H9 (cell line): ENCODE results near the gene DMAC2L. TPM values are rescaled to one million over a fixed set of nuclear protein-coding genes. Genes with fewer than 3 reads are reported as not detected.

Source experiments
- DNase-seq: peaks from one replicate; pipeline ENCODE4 v3.0.0-alpha.2; 2017
- H2AFZ ChIP-seq: one replicate; pipeline ENCODE4 v1.6.1; 2013; ENCODE audit warnings: mild to moderate bottlenecking, low read length, control low read depth, moderate library complexity
- H2AK5ac ChIP-seq: 2 replicates; pipeline ENCODE4 v1.6.1; 2013; ENCODE audit warnings: low read length, control low read depth, mixed read lengths; ENCODE audit not compliant: insufficient read length
- H2BK120ac ChIP-seq: one replicate; pipeline ENCODE4 v1.6.1; 2013; ENCODE audit warnings: low read depth, mild to moderate bottlenecking, low read length, control low read depth, inconsistent platforms; ENCODE audit not compliant: poor library complexity, severe bottlenecking
- H2BK12ac ChIP-seq: 2 replicates; pipeline ENCODE4 v1.6.1; 2013; ENCODE audit warnings: low read length, control low read depth, mixed read lengths, low read depth; ENCODE audit not compliant: insufficient read length
- H2BK15ac ChIP-seq: 2 replicates; pipeline ENCODE4 v1.6.1; 2013; ENCODE audit warnings: low read depth, low read length, control low read depth
- H2BK20ac ChIP-seq: one replicate; pipeline ENCODE4 v1.6.1; 2013; ENCODE audit warnings: low read depth, mild to moderate bottlenecking, low read length, control low read depth, inconsistent platforms; ENCODE audit not compliant: poor library complexity, severe bottlenecking
- H2BK5ac ChIP-seq: 2 replicates; pipeline ENCODE4 v1.6.1; 2013; ENCODE audit warnings: low read length, control low read depth, mixed read lengths; ENCODE audit not compliant: insufficient read length
- H3K14ac ChIP-seq: 2 replicates; pipeline ENCODE4 v1.6.1; 2013; ENCODE audit warnings: low read length, control low read depth; ENCODE audit not compliant: insufficient read depth
- H3K18ac ChIP-seq: 2 replicates; pipeline ENCODE4 v1.6.1; 2013; ENCODE audit warnings: low read depth, mild to moderate bottlenecking, mixed read lengths, low read length, control low read depth; ENCODE audit not compliant: insufficient read length
- H3K23ac ChIP-seq: 2 replicates; pipeline ENCODE4 v1.6.1; 2013; ENCODE audit warnings: low read length, control low read depth, mixed read lengths, low read depth; ENCODE audit not compliant: insufficient read length
- H3K23me2 ChIP-seq: 2 replicates; pipeline ENCODE4 v1.6.1; 2013; ENCODE audit warnings: low read depth, mild to moderate bottlenecking, mixed read lengths, low read length, control low read depth; ENCODE audit not compliant: insufficient read length, poor library complexity, severe bottlenecking
- H3K27ac ChIP-seq: 2 replicates; pipeline ENCODE4 v1.5.1; 2013; ENCODE audit warnings: low read length, control low read depth, mixed read lengths, low read depth; ENCODE audit not compliant: insufficient read length
- H3K27me3 ChIP-seq: 2 replicates; pipeline ENCODE4 v1.6.1; 2013; ENCODE audit warnings: low read length, control low read depth, inconsistent platforms; ENCODE audit not compliant: insufficient read depth
- H3K4ac ChIP-seq: 2 replicates; pipeline ENCODE4 v1.6.1; 2013; ENCODE audit warnings: low read depth, mild to moderate bottlenecking, control low read depth, inconsistent platforms, low read length, moderate library complexity
- H3K4me1 ChIP-seq: 2 replicates; pipeline ENCODE4 v1.6.1; 2013; ENCODE audit warnings: low read length, control low read depth, inconsistent platforms; ENCODE audit not compliant: insufficient read depth
- H3K4me2 ChIP-seq: 2 replicates; pipeline ENCODE4 v1.6.1; 2013; ENCODE audit warnings: low read length, control low read depth, mixed read lengths; ENCODE audit not compliant: insufficient read length, insufficient read depth
- H3K56ac ChIP-seq: 2 replicates; pipeline ENCODE4 v1.6.1; 2013; ENCODE audit warnings: low read depth, mild to moderate bottlenecking, mixed read lengths, low read length, control low read depth; ENCODE audit not compliant: insufficient read length
- H3K79me1 ChIP-seq: 2 replicates; pipeline ENCODE4 v1.6.1; 2013; ENCODE audit warnings: low read depth, mild to moderate bottlenecking, moderate library complexity, low read length, control low read depth, inconsistent platforms; ENCODE audit not compliant: insufficient read depth, poor library complexity, severe bottlenecking
- H3K79me2 ChIP-seq: 2 replicates; pipeline ENCODE4 v1.6.1; 2013; ENCODE audit warnings: low read length, control low read depth, inconsistent platforms; ENCODE audit not compliant: insufficient read depth
- H3K9ac ChIP-seq: 2 replicates; pipeline ENCODE4 v1.6.1; 2013; ENCODE audit warnings: low read length, control low read depth, mixed read lengths; ENCODE audit not compliant: insufficient read length; ENCODE audit errors: extremely low read depth
- H3K9me3 ChIP-seq: one replicate; pipeline ENCODE4 v1.6.1; 2013; ENCODE audit warnings: low read depth, low read length, inconsistent platforms; ENCODE audit not compliant: control insufficient read depth
- H3T11ph ChIP-seq: one replicate; pipeline ENCODE4 v1.6.1; 2013; ENCODE audit warnings: mild to moderate bottlenecking, low read length, control low read depth, inconsistent platforms
- H4K20me1 ChIP-seq: one replicate; pipeline ENCODE4 v1.6.1; 2013; ENCODE audit not compliant: control insufficient read depth, insufficient read length, insufficient read depth
- H4K5ac ChIP-seq: 2 replicates; pipeline ENCODE4 v1.6.1; 2013; ENCODE audit warnings: low read depth, mild to moderate bottlenecking, mixed read lengths, low read length, control low read depth; ENCODE audit not compliant: insufficient read length
- H4K8ac ChIP-seq: replicated peaks from 2 replicates; pipeline ENCODE4 v1.6.1; 2013; ENCODE audit warnings: low read length, control low read depth, mixed read lengths, low read depth; ENCODE audit not compliant: insufficient read length
- H4K91ac ChIP-seq: 2 replicates; pipeline ENCODE4 v1.6.1; 2013; ENCODE audit warnings: low read depth, mild to moderate bottlenecking, moderate library complexity, mixed read lengths, low read length, control low read depth; ENCODE audit not compliant: insufficient read length
- H3K27ac Mint-ChIP-seq, 3 experiments: 2 replicates in 2 of 3; 3 replicates in 1 of 3; pipeline ENCODE4 v1.8.0; 2020 to 2021; ENCODE audit warnings: mixed read lengths in 3 of 3, mild to moderate bottlenecking in 1 of 3, moderate library complexity in 1 of 3
- H3K27me3 Mint-ChIP-seq: 2 replicates; pipeline ENCODE4 v1.8.0; 2021; ENCODE audit warnings: low read depth, mild to moderate bottlenecking, moderate library complexity, mixed read lengths
- H3K36me3 Mint-ChIP-seq, 3 experiments: 2 replicates in 2 of 3; 3 replicates in 1 of 3; pipeline ENCODE4 v1.8.0; 2020 to 2021; ENCODE audit warnings: low read depth in 3 of 3, mixed read lengths in 3 of 3; ENCODE audit not compliant: insufficient read depth in 1 of 3
- H3K4me1 Mint-ChIP-seq, 2 experiments: 2 replicates each; pipeline ENCODE4 v1.8.0; 2020; ENCODE audit warnings: mixed read lengths in 2 of 2
- H3K4me3 Mint-ChIP-seq, 2 experiments: 2 replicates in 1 of 2; 3 replicates in 1 of 2; pipeline ENCODE4 v1.8.0; 2020 to 2021; ENCODE audit warnings: mild to moderate bottlenecking in 2 of 2, mixed read lengths in 2 of 2, moderate library complexity in 1 of 2
- H3K9me3 Mint-ChIP-seq, 2 experiments: 2 replicates in 1 of 2; 3 replicates in 1 of 2; pipeline ENCODE4 v1.8.0; 2020; ENCODE audit warnings: mild to moderate bottlenecking in 2 of 2, mixed read lengths in 2 of 2, moderate library complexity in 1 of 2
- CTCF ChIP-seq: fragments of 200-600 bp; sonication (generic); conservative IDR thresholded peaks from 3 replicates; pipeline ENCODE4 v1.8.0; 2021; ENCODE audit warnings: antibody characterized with exemption, mild to moderate bottlenecking
- WGBS: extraction: QIAGEN DNeasy Blood & Tissue Kit; methylation state at CpG from one replicate; pipeline ENCODE4 v1.1.7; 2013; ENCODE audit warnings: missing lambda C conversion rate, low lambda C conversion rate, mixed read lengths; ENCODE audit not compliant: insufficient read length; ENCODE audit errors: extremely low coverage; 5-methylcytosine and 5-hydroxymethylcytosine counted together
- total RNA-seq: library from RNA; stranded (reverse); gene quantifications from 2 replicates; pipeline ENCODE4 v1.2.1, GENCODE V29; 2021

DMAC2L gene
- total RNA-seq, 1 experiment from 2014 or later: 22.4 TPM

- Mint-ChIP-seq H3K36me3 (no peaks in the 10 kb centered on the region), H3K4me3 (no peak overlapping the region), H3K9me3 (no peaks in the 10 kb centered on the region), H3K27me3 (no peaks in the 10 kb centered on the region; the same call in 1 of the 2 replicates), H3K4me1 (peaks cover 11 to 25% of the 10 kb centered on the region in 2 experiments), H3K27ac (no peak overlapping the region)
- peaks cover 5% of the 10 kb centered on the region; the same call in 1 of the 2 replicates for H3K4me1 ChIP-seq
- DNase-seq: peak; percentile 50
- H4K8ac ChIP-seq: no peak overlapping the region
- H3K79me2 ChIP-seq: no peaks in the 10 kb centered on the region
- H3K14ac ChIP-seq: no peak overlapping the region
- H3K4me2 ChIP-seq: no peak overlapping the region
- H3K79me1 ChIP-seq: no peaks in the 10 kb centered on the region
- no peak overlapping the region for H3K4ac ChIP-seq
- no peak overlapping the region for H4K5ac ChIP-seq
- H2BK5ac ChIP-seq: no peak overlapping the region
- no peaks in the 10 kb centered on the region for H3K27me3 ChIP-seq
- no peak overlapping the region for H3K27ac ChIP-seq
- no peak overlapping the region for H3K23ac ChIP-seq
- WGBS: no CpG with 5 or more reads among the region's 9 CpGs
- no peak overlapping the region for H2BK15ac ChIP-seq
- TF ChIP-seq CTCF: peak; percentile 60
- no peak overlapping the region for H3T11ph ChIP-seq
- no peak overlapping the region for H2BK20ac ChIP-seq
- H3K9me3 ChIP-seq: no peaks in the 10 kb centered on the region
- H3K23me2 ChIP-seq: no peaks in the 10 kb centered on the region
- no peak overlapping the region for H2AFZ ChIP-seq
- H3K56ac ChIP-seq: no peak overlapping the region
- H4K20me1 ChIP-seq: no peaks in the 10 kb centered on the region
- H4K91ac ChIP-seq: no peak overlapping the region
- no peak overlapping the region for H2BK12ac ChIP-seq
- H2AK5ac ChIP-seq: no peak overlapping the region
- H2BK120ac ChIP-seq: no peak overlapping the region
- no peak overlapping the region for H3K18ac ChIP-seq
- no peak overlapping the region for H3K9ac ChIP-seq
These were observed 28.8 kb downstream of the DMAC2L start for GRCh38 chr14:50340963-50341362.
